Trophoblast cell (in vitro differentiated cells and primary cell): ENCODE results near the gene LAP3.
A peak's percentile ranks its signal among the peaks of the same experiment; 100 is the strongest.
"Not testable (repeated sequence)": the region's sequence is repeated elsewhere in the genome, so short reads cannot be mapped to it uniquely, and the experiment has no call there.

Source experiments
- DNase-seq, 2 donors: peaks; one replicate each; pipeline ENCODE4 v3.0.0-alpha.2; 2016
- H2AFZ ChIP-seq: 2 replicates; pipeline ENCODE4 v1.6.1; 2013; ENCODE audit warnings: low read length, moderate library complexity, mild to moderate bottlenecking; ENCODE audit not compliant: insufficient read depth, poor library complexity
- H2AK5ac ChIP-seq: 2 replicates; pipeline ENCODE4 v1.6.1; 2013; ENCODE audit warnings: mild to moderate bottlenecking, low read length
- H2BK120ac ChIP-seq: 2 replicates; pipeline ENCODE4 v1.6.1; 2013; ENCODE audit warnings: low read length, mild to moderate bottlenecking, moderate library complexity; ENCODE audit not compliant: insufficient read depth, poor library complexity
- H2BK12ac ChIP-seq: 2 replicates; pipeline ENCODE4 v1.6.1; 2013; ENCODE audit warnings: mild to moderate bottlenecking, low read length, moderate library complexity
- H2BK5ac ChIP-seq: 2 replicates; pipeline ENCODE4 v1.6.1; 2013; ENCODE audit warnings: low read length, low read depth, moderate library complexity, mild to moderate bottlenecking; ENCODE audit not compliant: poor library complexity
- H3K14ac ChIP-seq: 2 replicates; pipeline ENCODE4 v1.6.1; 2013; ENCODE audit warnings: mild to moderate bottlenecking, low read length
- H3K18ac ChIP-seq: 2 replicates; pipeline ENCODE4 v1.6.1; 2013; ENCODE audit warnings: mild to moderate bottlenecking, low read length
- H3K23ac ChIP-seq: 2 replicates; pipeline ENCODE4 v1.6.1; 2013; ENCODE audit warnings: low read length
- H3K27ac ChIP-seq: 2 replicates; pipeline ENCODE4 v1.5.1; 2013; ENCODE audit warnings: low read depth, mild to moderate bottlenecking, inconsistent platforms, low read length, moderate library complexity
- H3K27me3 ChIP-seq: 2 replicates; pipeline ENCODE4 v1.6.1; 2013; ENCODE audit warnings: inconsistent platforms, mild to moderate bottlenecking, low read length, moderate library complexity; ENCODE audit not compliant: insufficient read depth
- H3K36me3 ChIP-seq, 2 experiments: 1 replicate in 1 of 2; 2 replicates in 1 of 2; pipeline ENCODE4 v1.6.1; 2013; ENCODE audit warnings: low read length in 2 of 2, mild to moderate bottlenecking in 2 of 2, moderate library complexity in 1 of 2; ENCODE audit not compliant: insufficient read depth in 2 of 2, control insufficient read depth in 1 of 2
- H3K4ac ChIP-seq: 2 replicates; pipeline ENCODE4 v1.6.1; 2013; ENCODE audit warnings: low read depth, mild to moderate bottlenecking, low read length, moderate library complexity
- H3K4me1 ChIP-seq, 2 experiments: 1 replicate in 1 of 2; 2 replicates in 1 of 2; pipeline ENCODE4 v1.6.1; 2013; ENCODE audit warnings: low read length in 2 of 2, mild to moderate bottlenecking in 2 of 2, moderate library complexity in 1 of 2; ENCODE audit not compliant: insufficient read depth in 2 of 2, control insufficient read depth in 1 of 2
- H3K4me2 ChIP-seq: 2 replicates; pipeline ENCODE4 v1.6.1; 2013; ENCODE audit warnings: inconsistent platforms, mild to moderate bottlenecking, low read length, moderate library complexity
- H3K4me3 ChIP-seq: 2 replicates; pipeline ENCODE4 v1.5.1; 2013; ENCODE audit warnings: mild to moderate bottlenecking, low read depth, low read length, inconsistent platforms
- H3K79me1 ChIP-seq: one replicate; pipeline ENCODE4 v1.6.1; 2013; ENCODE audit warnings: low read length
- H3K79me2 ChIP-seq: 2 replicates; pipeline ENCODE4 v1.6.1; 2013; ENCODE audit warnings: low read length, mild to moderate bottlenecking; ENCODE audit not compliant: control insufficient read depth, insufficient read depth, poor library complexity
- H3K9ac ChIP-seq: 2 replicates; pipeline ENCODE4 v1.6.1; 2013; ENCODE audit warnings: mild to moderate bottlenecking, low read length
- H3K9me3 ChIP-seq: 2 replicates; pipeline ENCODE4 v1.6.1; 2013; ENCODE audit warnings: low read depth, mild to moderate bottlenecking, control low read depth, inconsistent platforms, low read length; ENCODE audit not compliant: insufficient read depth
- H4K12ac ChIP-seq: 2 replicates; pipeline ENCODE4 v1.6.1; 2013; ENCODE audit warnings: low read depth, mild to moderate bottlenecking, low read length, moderate library complexity
- H4K8ac ChIP-seq: 2 replicates; pipeline ENCODE4 v1.6.1; 2013; ENCODE audit warnings: low read depth, mild to moderate bottlenecking, low read length, moderate library complexity
- H4K91ac ChIP-seq: one replicate; pipeline ENCODE4 v1.6.1; 2013; ENCODE audit warnings: low read depth, mild to moderate bottlenecking, low read length, moderate library complexity
- WGBS: extraction: QIAGEN DNeasy Blood & Tissue Kit; methylation state at CpG from one replicate; pipeline ENCODE4 v1.1.7; 2013; ENCODE audit warnings: missing lambda C conversion rate; ENCODE audit not compliant: insufficient read length, insufficient coverage; ENCODE audit errors: extremely low coverage; 5-methylcytosine and 5-hydroxymethylcytosine counted together

Gene LAP3

GRCh38 chr4:17574206-17574605, 2.8 kb upstream of the LAP3 start:
- Histone ChIP-seq H2BK12ac (no peak overlapping the region), H3K4me3 (no peak overlapping the region), H3K9me3 (no peaks in the 10 kb centered on the region), H2AFZ (no peak overlapping the region), H3K27ac (no peak overlapping the region), H3K4ac (no peak overlapping the region), H2BK120ac (no peak overlapping the region), H4K12ac (no peak overlapping the region), H3K4me1 (peaks cover 6 to 7% of the 10 kb centered on the region in 2 experiments), H3K23ac (no peak overlapping the region), H3K36me3 (no peaks in the 10 kb centered on the region), H2AK5ac (no peak overlapping the region), H3K79me1 (peaks cover 7% of the 10 kb centered on the region), H3K9ac (no peak overlapping the region), H3K4me2 (no peak overlapping the region), H3K18ac (no peak overlapping the region), H2BK5ac (no peak overlapping the region), H3K27me3 (no peaks in the 10 kb centered on the region), H4K8ac (no peak overlapping the region), H3K79me2 (peaks cover 5% of the 10 kb centered on the region), H3K14ac (no peak overlapping the region), H4K91ac (no peak overlapping the region)
- no CpG with 5 or more reads among the region's 4 CpGs for WGBS
- DNase-seq: no peak

DNA sequence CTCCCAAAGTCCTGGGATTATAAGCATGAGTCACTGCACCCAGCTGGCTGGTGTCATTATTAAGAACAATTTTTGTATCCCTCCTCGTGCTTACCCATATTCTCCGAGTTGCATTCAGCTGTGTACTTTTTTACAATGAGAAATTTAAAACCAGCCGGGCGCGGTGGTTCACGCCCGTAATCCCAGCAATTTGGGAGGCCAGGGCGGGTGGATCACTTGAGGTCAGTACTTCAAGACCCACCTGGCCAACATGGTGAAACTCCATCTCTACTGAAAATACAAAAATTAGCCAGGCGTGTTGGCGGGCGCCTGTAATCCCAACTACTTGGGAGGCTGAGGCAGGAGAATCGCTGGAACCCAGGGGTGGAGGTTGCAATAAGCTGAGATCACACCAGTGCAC, 1.8 kb upstream of the LAP3 start:
- not testable (repeated sequence) for H4K91ac ChIP-seq, H3K79me2 ChIP-seq, H3K18ac ChIP-seq, H4K12ac ChIP-seq, H3K4ac ChIP-seq, H3K79me1 ChIP-seq, DNase-seq, H3K27ac ChIP-seq, H3K9ac ChIP-seq, H4K8ac ChIP-seq, H3K14ac ChIP-seq, H3K4me3 ChIP-seq, H3K27me3 ChIP-seq, H3K36me3 ChIP-seq, H2BK5ac ChIP-seq, H3K23ac ChIP-seq, H2AFZ ChIP-seq, H2BK12ac ChIP-seq, H2AK5ac ChIP-seq, H3K9me3 ChIP-seq, H2BK120ac ChIP-seq, H3K4me1 ChIP-seq, H3K4me2 ChIP-seq
- no CpG with 5 or more reads among the region's 12 CpGs for WGBS

DNA sequence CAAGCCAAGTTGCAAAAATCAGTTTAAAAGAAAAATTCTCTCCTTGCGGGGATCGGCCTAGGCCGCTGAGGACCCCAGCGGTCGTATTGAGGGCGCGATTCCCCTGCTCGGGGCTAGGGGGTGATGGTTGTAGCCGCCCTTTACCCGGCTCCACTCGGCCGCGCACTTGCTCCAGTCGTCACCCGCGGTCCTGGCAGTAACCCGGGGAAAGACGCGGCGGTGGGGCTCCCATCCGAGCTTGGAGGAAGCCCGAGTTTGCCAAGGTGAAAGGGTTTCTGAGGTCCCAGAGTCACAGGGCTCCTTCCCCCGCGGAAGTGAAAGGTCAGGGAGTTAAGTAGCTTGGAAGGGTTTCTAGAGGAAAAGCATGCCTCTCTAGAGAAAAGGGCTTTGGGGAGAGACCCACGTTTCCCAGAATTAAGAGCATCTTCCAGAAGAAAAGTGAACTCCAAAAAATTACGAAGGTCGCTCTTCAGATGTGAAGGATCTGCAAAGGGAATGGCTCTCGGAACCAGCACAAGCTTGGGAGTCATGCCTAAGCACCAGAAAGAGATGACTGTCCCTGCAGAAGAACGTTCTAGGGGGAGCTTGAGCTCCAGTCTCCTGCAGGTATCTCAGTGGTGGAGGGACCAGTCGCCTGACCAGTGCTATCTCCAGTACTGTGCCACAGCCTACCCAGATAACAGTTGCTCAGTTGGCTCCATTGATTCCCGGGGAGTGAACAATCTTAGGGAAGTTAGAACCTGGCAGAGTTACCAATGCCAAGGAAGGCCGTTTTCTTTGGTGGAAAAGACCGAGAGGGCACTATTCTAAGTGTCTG, 875 bp downstream of the LAP3 start:
- WGBS: no CpG with 5 or more reads among the region's 33 CpGs
- peak overlapping the region; percentile 44 for H2AK5ac ChIP-seq
- peak; percentile 6 to 33 for DNase-seq

DNA sequence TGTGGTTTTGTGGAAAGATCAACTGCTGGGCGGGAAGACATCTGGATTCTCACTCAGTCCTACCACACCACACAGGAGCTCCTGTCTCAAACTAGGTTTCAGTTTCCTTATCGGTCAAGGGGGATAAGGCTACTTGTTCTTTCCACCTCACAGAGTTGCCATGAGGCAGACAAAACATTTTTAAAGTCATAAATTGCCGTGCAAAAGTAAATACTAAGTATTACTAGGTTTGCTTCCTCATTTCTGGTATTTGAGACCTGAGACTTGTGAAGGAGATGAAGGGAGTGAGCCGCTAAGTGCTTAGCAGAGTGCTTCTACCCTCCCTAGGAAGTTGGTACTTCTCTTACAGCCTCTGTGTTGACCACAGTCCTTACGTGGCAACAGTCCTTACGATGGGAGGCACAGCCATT, 1.5 kb downstream of the LAP3 start:
- H3K36me3 ChIP-seq: peaks cover 12 to 13% of the 10 kb centered on the region in 2 experiments
- H3K23ac ChIP-seq: no peak overlapping the region
- H2AFZ ChIP-seq: no peak overlapping the region
- H2BK5ac ChIP-seq: no peak overlapping the region
- H3K4ac ChIP-seq: no peak overlapping the region
- peaks cover 5% of the 10 kb centered on the region for H3K79me2 ChIP-seq
- H4K12ac ChIP-seq: no peak overlapping the region
- H2BK12ac ChIP-seq: no peak overlapping the region
- H2BK120ac ChIP-seq: no peak overlapping the region
- no CpG with 5 or more reads among the region's 6 CpGs for WGBS
- H3K4me2 ChIP-seq: peak overlapping the region; percentile 87
- H3K27me3 ChIP-seq: no peaks in the 10 kb centered on the region
- no peak overlapping the region for H4K8ac ChIP-seq
- peaks cover 7% of the 10 kb centered on the region for H3K79me1 ChIP-seq
- no peak overlapping the region for H3K14ac ChIP-seq
- H4K91ac ChIP-seq: no peak overlapping the region
- H3K9me3 ChIP-seq: no peaks in the 10 kb centered on the region
- peaks cover 6 to 7% of the 10 kb centered on the region in 2 experiments for H3K4me1 ChIP-seq
- H3K18ac ChIP-seq: no peak overlapping the region
- H3K27ac ChIP-seq: no peak overlapping the region
- no peak overlapping the region for H2AK5ac ChIP-seq
- H3K9ac ChIP-seq: no peak overlapping the region
- no peak overlapping the region for H3K4me3 ChIP-seq
- DNase-seq: no peak

More for the DNA sequence above, 875 bp downstream of the LAP3 start:
- Histone ChIP-seq H4K12ac (peak overlapping the region; percentile 77), H3K27me3 (no peaks in the 10 kb centered on the region), H3K79me2 (peaks cover 5% of the 10 kb centered on the region), H3K27ac (peak overlapping the region; percentile 61), H3K23ac (no peak overlapping the region), H3K4ac (peak overlapping the region; percentile 75), H4K91ac (peak overlapping the region; percentile 84), H3K18ac (peak overlapping the region; percentile 66), H4K8ac (peak overlapping the region; percentile 92), H3K36me3 (peaks cover 7 to 8% of the 10 kb centered on the region in 2 experiments), H3K9me3 (no peaks in the 10 kb centered on the region), H3K9ac (peak overlapping the region; percentile 79), H3K4me1 (peaks cover 6 to 7% of the 10 kb centered on the region in 2 experiments), H3K79me1 (peaks cover 7% of the 10 kb centered on the region), H2BK12ac (no peak overlapping the region), H2BK5ac (peak overlapping the region; percentile 55), H2BK120ac (peak overlapping the region; percentile 74), H3K4me2 (peak overlapping the region; percentile 87), H3K4me3 (peak overlapping the region; percentile 84), H3K14ac (peak overlapping the region; percentile 96), H2AFZ (peak overlapping the region; percentile 92)
